KMS-11 (cell line): ENCODE results near the gene IGF2R.

Experiments used
- H2AFZ ChIP-seq: fragments of 200-600 bp; sonication (generic); 2 replicates; pipeline ENCODE4 v1.6.1; 2016; ENCODE audit warnings: antibody characterized with exemption, mixed run types, low read depth
- H3K27ac ChIP-seq: fragments of 200-600 bp; sonication (generic); 2 replicates; pipeline ENCODE4 v1.6.1; 2016; ENCODE audit warnings: mild to moderate bottlenecking, mixed run types
- H3K27me3 ChIP-seq: fragments of 200-600 bp; sonication (generic); 2 replicates; pipeline ENCODE4 v1.6.1; 2017; ENCODE audit warnings: mild to moderate bottlenecking, low read depth, mixed run types, moderate library complexity; ENCODE audit not compliant: insufficient read depth
- H3K36me3 ChIP-seq: fragments of 200-600 bp; sonication (generic); 2 replicates; pipeline ENCODE4 v1.6.1; 2017; ENCODE audit warnings: mild to moderate bottlenecking, mixed run types; ENCODE audit not compliant: insufficient read depth
- H3K4me1 ChIP-seq: fragments of 200-600 bp; sonication (generic); 2 replicates; pipeline ENCODE4 v1.6.1; 2016; ENCODE audit warnings: mild to moderate bottlenecking, low read depth, mixed run types; ENCODE audit not compliant: poor library complexity, severe bottlenecking
- H3K4me2 ChIP-seq: fragments of 200-600 bp; sonication (generic); 2 replicates; pipeline ENCODE4 v1.7.0; 2016; ENCODE audit warnings: mild to moderate bottlenecking, mixed run types
- H3K4me3 ChIP-seq: fragments of 200-600 bp; sonication (generic); IDR thresholded peaks from 2 replicates; pipeline ENCODE4 v1.6.1; 2017; ENCODE audit warnings: low read depth, low read length, mixed read lengths; ENCODE audit not compliant: insufficient read depth
- H3K79me2 ChIP-seq: fragments of 200-600 bp; sonication (generic); 2 replicates; pipeline ENCODE4 v1.6.1; 2016; ENCODE audit warnings: low read depth, mixed run types; ENCODE audit not compliant: insufficient read depth
- H3K9ac ChIP-seq: fragments of 200-600 bp; sonication (generic); 2 replicates; pipeline ENCODE4 v1.6.1; 2016; ENCODE audit warnings: mild to moderate bottlenecking, mixed run types
- H4K20me1 ChIP-seq: fragments of 200-600 bp; sonication (generic); 2 replicates; pipeline ENCODE4 v1.6.1; 2016; ENCODE audit warnings: mild to moderate bottlenecking, mixed run types; ENCODE audit not compliant: insufficient read depth
- CTCF ChIP-seq: fragments of 200-600 bp; sonication (generic); conservative IDR thresholded peaks from 2 replicates; pipeline ENCODE4 v1.6.1; 2017; ENCODE audit warnings: low read depth, mild to moderate bottlenecking, antibody characterized with exemption, low read length, moderate library complexity, mixed read lengths

Gene IGF2R

DNA sequence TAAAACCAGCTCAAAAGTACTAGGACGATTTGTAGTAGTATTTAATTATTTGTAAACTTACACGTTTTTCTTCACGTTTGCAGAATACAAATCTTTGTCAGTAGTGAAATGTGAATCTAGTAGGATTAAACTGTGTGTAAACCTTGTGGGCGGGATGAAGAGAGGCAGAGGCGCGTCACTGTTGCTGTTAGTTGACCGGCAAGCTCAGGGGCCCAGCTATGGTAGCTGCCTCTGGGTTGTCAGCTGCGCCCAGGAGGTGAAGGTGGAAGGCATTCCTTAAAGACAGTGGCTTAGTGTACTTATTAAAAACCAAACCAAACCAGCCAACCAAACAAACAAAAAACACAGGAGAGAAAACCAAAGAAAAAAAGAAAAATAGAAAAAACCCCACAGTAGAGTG is 69.6 kb downstream of the IGF2R start:
- H3K79me2 ChIP-seq, result no peaks in the 10 kb centered on the region
- peaks cover 15% of the 10 kb centered on the region for H3K4me1 ChIP-seq
- no peak overlapping the region for H3K27ac ChIP-seq
- no peak overlapping the region for H2AFZ ChIP-seq
- no peak for TF ChIP-seq CTCF
- no peak overlapping the region for H3K4me3 ChIP-seq
- H4K20me1 ChIP-seq, result no peaks in the 10 kb centered on the region
- no peak overlapping the region for H3K4me2 ChIP-seq
- no peaks in the 10 kb centered on the region for H3K27me3 ChIP-seq
- no peak overlapping the region for H3K9ac ChIP-seq
- no peaks in the 10 kb centered on the region for H3K36me3 ChIP-seq

DNA sequence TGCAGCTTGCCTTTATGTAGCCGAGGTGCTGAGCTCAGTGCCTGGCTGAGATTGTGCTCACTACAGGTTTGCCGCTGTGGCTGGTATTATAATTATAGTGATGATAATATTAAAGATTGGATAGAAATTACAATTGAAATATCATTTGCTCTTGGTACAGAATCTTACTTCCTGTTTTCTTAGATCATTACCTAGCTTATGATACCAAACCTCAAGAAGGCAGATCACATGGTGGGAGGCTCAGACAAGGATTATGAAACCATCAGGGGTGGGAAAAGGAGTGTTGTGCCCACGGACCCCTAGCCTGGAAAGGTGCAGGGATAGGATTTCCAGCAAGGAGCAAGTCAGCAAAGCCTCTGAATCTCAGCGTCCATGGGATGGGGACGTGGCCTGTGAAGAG is 70.6 kb downstream of the IGF2R start:
- Histone ChIP-seq H3K36me3 (peaks cover 5% of the 10 kb centered on the region; the same call in 1 of the 2 replicates), H3K4me3 (no peak overlapping the region), H3K79me2 (no peaks in the 10 kb centered on the region), H3K27me3 (no peaks in the 10 kb centered on the region), H3K9ac (no peak overlapping the region), H2AFZ (no peak overlapping the region), H3K27ac (no peak overlapping the region), H3K4me1 (peaks cover 15% of the 10 kb centered on the region), H3K4me2 (no peak overlapping the region), H4K20me1 (no peaks in the 10 kb centered on the region)
- TF ChIP-seq CTCF, result no peak

- Histone ChIP-seq H2AFZ (no peak overlapping the region), H4K20me1 (no peaks in the 10 kb centered on the region), H3K9ac (no peak overlapping the region), H3K4me3 (no peak overlapping the region), H3K27ac (no peak overlapping the region), H3K4me2 (no peak overlapping the region), H3K79me2 (no peaks in the 10 kb centered on the region), H3K4me1 (peaks cover 15% of the 10 kb centered on the region), H3K27me3 (no peaks in the 10 kb centered on the region), H3K36me3 (peaks cover 8% of the 10 kb centered on the region; the same call in 1 of the 2 replicates)
- TF ChIP-seq CTCF, result no peak
These were observed 71.2 kb downstream of the IGF2R start for GRCh38 chr6:160040055-160040454.

GRCh38 chr6:160040527-160041264 is 71.8 kb downstream of the IGF2R start:
- no peak overlapping the region; the same call in 1 of the 2 replicates for H3K4me2 ChIP-seq
- peaks cover 15% of the 10 kb centered on the region for H3K4me1 ChIP-seq
- H2AFZ ChIP-seq, result no peak overlapping the region
- TF ChIP-seq CTCF, result no peak
- no peak overlapping the region for H3K27ac ChIP-seq
- no peaks in the 10 kb centered on the region for H4K20me1 ChIP-seq
- no peak overlapping the region for H3K4me3 ChIP-seq
- peaks cover 8% of the 10 kb centered on the region; the same call in 1 of the 2 replicates for H3K36me3 ChIP-seq
- H3K27me3 ChIP-seq, result no peaks in the 10 kb centered on the region
- no peaks in the 10 kb centered on the region for H3K79me2 ChIP-seq
- H3K9ac ChIP-seq, result no peak overlapping the region
